ENCODE results near the gene TSSK3. TPM values are rescaled to one million over a fixed set of nuclear protein-coding genes. Genes with fewer than 3 reads are reported as not detected.

Gene TSSK3
- total and polyA plus RNA-seq, 2 of the 8 experiments (the other 6 are each of a cell fraction or from before 2014, with no cell fraction given), result 1.2 TPM

DNA sequence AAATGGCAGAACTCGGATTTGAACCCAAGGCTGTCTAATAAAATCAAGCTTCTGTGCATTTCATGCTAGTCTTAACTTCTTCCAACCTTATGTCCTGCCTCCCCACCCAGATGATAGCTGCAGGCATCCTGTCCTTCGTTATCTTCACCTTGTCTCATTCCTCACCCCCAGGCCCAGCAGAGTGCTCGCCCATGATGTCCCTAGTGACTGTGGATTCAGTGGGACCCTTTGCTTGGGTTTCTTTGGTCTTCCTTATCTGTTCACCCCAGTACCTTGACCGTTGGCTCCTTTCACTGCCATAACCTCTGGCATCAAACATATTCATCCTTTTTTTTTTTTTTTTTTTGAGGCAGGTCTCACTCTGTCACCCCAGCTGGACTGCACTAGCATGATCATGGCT lies 37.5 kb downstream of the TSSK3 start:
- no peak overlapping the region for H2BK5ac ChIP-seq (ENCODE audit: low read depth, low read length)
- no peaks in the 10 kb centered on the region for H3K79me2 ChIP-seq (ENCODE audit: control insufficient read depth in 1 of 2, insufficient read depth in 2 of 2, low read length in 2 of 2)
- ChIA-PET POLR2A (ENCODE audit: partially characterized antibody) (interaction anchor here (0.6 to 1.8 kb wide), 6 partner anchors 64 to 424 kb away, joined by 3 to 4 read pairs (median 3); partner anchors contain the start of genes MARCKSL1, RBBP4 and ZBTB8OS), CTCF (ENCODE audit: partially characterized antibody) (interaction anchor here (0.6 to 4.9 kb wide), 28 partner anchors 8 to 897 kb away, joined by 3 to 56 read pairs (median 4); no protein-coding TSS in a partner anchor)
- no peak overlapping the region for H3K4me3 ChIP-seq (ENCODE audit: extremely low read depth in 1 of 4, insufficient read depth in 2 of 4, low read depth in 3 of 4, low read length in 4 of 4)
- no peak overlapping the region for H2AFZ ChIP-seq (ENCODE audit: low read length)
- H3K79me1 ChIP-seq (ENCODE audit: low read depth, low read length), result no peaks in the 10 kb centered on the region
- 0 out of 2 replicates have a peak, but pooled peaks cover 3% of the 10 kb centered on the region for H3K23me2 ChIP-seq (ENCODE audit: low read depth, low read length)
- H3K9ac ChIP-seq (replicated peaks in 1 of 4; ENCODE audit: extremely low read depth in 1 of 4, low read depth in 3 of 4, low read length in 3 of 4), result no peak overlapping the region
- DNase-seq (ENCODE audit: low read depth in 1 of 2, low spot score in 2 of 2) (no peak), FAIRE-seq (no peak)
- no peak overlapping the region for H4K5ac ChIP-seq (ENCODE audit: insufficient read length, low read depth, low read length)
- no peak overlapping the region for H3K27ac ChIP-seq (ENCODE audit: low read depth, low read length)
- no peak overlapping the region for H4K8ac ChIP-seq (ENCODE audit: extremely low read depth, insufficient read depth, low read length)
- H2BK120ac ChIP-seq (replicated peaks; ENCODE audit: low read depth, low read length), result no peak overlapping the region
- no peak overlapping the region for H3K4me2 ChIP-seq (ENCODE audit: insufficient read depth in 1 of 2, low read depth in 2 of 2, low read length in 2 of 2)
- H3K4ac ChIP-seq (replicated peaks; ENCODE audit: insufficient read length, low read depth, low read length), result no peak overlapping the region
- H2BK20ac ChIP-seq (ENCODE audit: low read length), result no peak overlapping the region
- H2AK5ac ChIP-seq (ENCODE audit: low read depth, low read length), result peak overlapping the region; percentile 4; the same call in 1 of the 2 replicates
- no peak overlapping the region for H2BK15ac ChIP-seq (ENCODE audit: low read length)
- no peaks in the 10 kb centered on the region; a peak in 2 of 7 replicates for H3K4me1 ChIP-seq (replicated peaks in 1 of 4; ENCODE audit: control insufficient read depth in 3 of 4, insufficient read depth in 4 of 4, low read length in 3 of 4)
- H4K20me1 ChIP-seq (replicated peaks in 1 of 2; ENCODE audit: control insufficient read depth in 1 of 2, insufficient read depth in 2 of 2, low read length in 2 of 2), result no peaks in the 10 kb centered on the region
- H3K9me3 ChIP-seq (ENCODE audit: insufficient read depth in 2 of 2, low read depth in 1 of 2, low read length in 1 of 2), result no peaks in the 10 kb centered on the region
- no peak overlapping the region for H3K14ac ChIP-seq (ENCODE audit: insufficient read length)
- WGBS, 2 experiments (ENCODE audit: extremely low coverage in 1 of 2, insufficient coverage in 1 of 2, insufficient read length in 1 of 2, insufficient replicate concordance in 2 of 2, low coverage in 1 of 2, low lambda C conversion rate in 2 of 2, missing lambda C conversion rate in 1 of 2), result 81% methylated on average over 4 of the region's 4 CpGs; no CpG with 5 or more reads in 1 of the 2 experiments
- no peaks in the 10 kb centered on the region for H3K27me3 ChIP-seq (replicated peaks in 1 of 4; ENCODE audit: control insufficient read depth in 3 of 4, extremely low read depth in 1 of 4, insufficient read depth in 3 of 4, low read length in 3 of 4)
- no peak overlapping the region for H3K56ac ChIP-seq (replicated peaks; ENCODE audit: insufficient read length, low read depth, low read length)
- TF ChIP-seq RAD21 (IDR thresholded peaks at IDR 0.05 in 1 of 2, conservative IDR thresholded peaks at IDR 0.05 in 1 of 2; ENCODE audit: low read depth in 2 of 2, low read length in 2 of 2), result no peak
- no peak for TF ChIP-seq TBP (IDR thresholded peaks at IDR 0.05; ENCODE audit: low read depth, low read length)
- no peak for TF ChIP-seq CBX8 (IDR thresholded peaks at IDR 0.05; ENCODE audit: borderline replicate concordance, low read depth, low read length)
- no peak for TF ChIP-seq CHD2 (IDR thresholded peaks at IDR 0.05; ENCODE audit: low read length)
- TF ChIP-seq KDM5A (IDR thresholded peaks at IDR 0.05; ENCODE audit: low read length), result no peak
- no peak for TF ChIP-seq SIX5 (IDR thresholded peaks at IDR 0.05; ENCODE audit: low read depth, low read length)
- no peak for TF ChIP-seq BCL11A (IDR thresholded peaks at IDR 0.05; ENCODE audit: low read depth in 2 of 2, low read length in 2 of 2)
- no peak for TF ChIP-seq MAFK (IDR thresholded peaks at IDR 0.05; ENCODE audit: low read depth, low read length)
- TF ChIP-seq BACH1 (IDR thresholded peaks at IDR 0.05; ENCODE audit: low read length), result no peak
- no peak for TF ChIP-seq SP2 (IDR thresholded peaks at IDR 0.05; ENCODE audit: low read length)
- no peak for TF ChIP-seq SP1 (IDR thresholded peaks at IDR 0.05; ENCODE audit: low read depth, low read length)
- TF ChIP-seq CEBPB (IDR thresholded peaks at IDR 0.05; ENCODE audit: low read depth, low read length), result no peak
- H2BK12ac ChIP-seq (ENCODE audit: low read depth, low read length), result no peak overlapping the region
- H4K91ac ChIP-seq (replicated peaks; ENCODE audit: insufficient read length, low read length), result no peak overlapping the region
- H3K23ac ChIP-seq (ENCODE audit: insufficient read length), result no peak overlapping the region
- H3K18ac ChIP-seq (ENCODE audit: extremely low read depth, low read length), result no peak overlapping the region
- no peaks in the 10 kb centered on the region for H3K36me3 ChIP-seq (ENCODE audit: control insufficient read depth in 2 of 4, insufficient read depth in 4 of 4, low read length in 3 of 4)

All from H1 (cell line).